HG03378 (cell line): ENCODE measurements around the gene UNG.
"Not testable (repeated sequence)": the region's sequence is repeated elsewhere in the genome, so short reads cannot be mapped to it uniquely, and the experiment has no call there.

Experiments used
- ATAC-seq: cut with Tn5 transposase; IDR thresholded peaks from one replicate; pipeline ENCODE4 v1.9.1; 2021; ENCODE audit warnings: mild to moderate bottlenecking, moderate library complexity; ENCODE audit not compliant: unreplicated experiment

Gene UNG

DNA sequence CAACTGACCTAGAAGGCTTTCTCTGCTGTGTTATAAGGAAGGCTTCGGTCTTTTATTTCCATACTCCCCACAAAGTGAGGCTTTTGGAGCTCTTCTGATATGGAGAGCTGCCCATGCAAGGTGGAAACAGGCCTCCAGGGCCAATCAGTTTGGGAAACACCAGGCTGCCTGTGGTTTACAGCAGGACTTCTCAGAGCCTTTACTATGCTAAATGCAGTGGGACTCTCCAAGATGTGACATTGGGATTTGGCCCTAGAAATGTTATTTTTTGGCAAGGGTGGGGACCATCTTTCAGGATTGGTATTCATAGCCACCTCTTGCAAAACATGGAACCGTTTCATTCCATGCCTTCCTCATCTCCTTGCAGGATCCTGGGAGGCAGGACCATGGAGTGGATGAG, 22.7 kb downstream of the UNG start:
- ATAC-seq = no peak

GRCh38 chr12:109120557-109120956, 23.2 kb downstream of the UNG start:
- ATAC-seq = no peak

- ATAC-seq = no peak
These were observed 24.0 kb downstream of the UNG start for GRCh38 chr12:109121346-109121880.

GRCh38 chr12:109124878-109125648, 27.7 kb downstream of the UNG start:
- no peak for ATAC-seq

- ATAC-seq = no peak
These were observed 28.4 kb downstream of the UNG start for GRCh38 chr12:109125791-109126190.

- no peak for ATAC-seq
These were observed 29.4 kb downstream of the UNG start for GRCh38 chr12:109126784-109127183.

- no peak for ATAC-seq
These were observed 30.3 kb downstream of the UNG start for GRCh38 chr12:109127533-109128242.

GRCh38 chr12:109130297-109131153, 33.1 kb downstream of the UNG start:
- no peak for ATAC-seq

GRCh38 chr12:109131154-109132050, 34.0 kb downstream of the UNG start:
- no peak for ATAC-seq

DNA sequence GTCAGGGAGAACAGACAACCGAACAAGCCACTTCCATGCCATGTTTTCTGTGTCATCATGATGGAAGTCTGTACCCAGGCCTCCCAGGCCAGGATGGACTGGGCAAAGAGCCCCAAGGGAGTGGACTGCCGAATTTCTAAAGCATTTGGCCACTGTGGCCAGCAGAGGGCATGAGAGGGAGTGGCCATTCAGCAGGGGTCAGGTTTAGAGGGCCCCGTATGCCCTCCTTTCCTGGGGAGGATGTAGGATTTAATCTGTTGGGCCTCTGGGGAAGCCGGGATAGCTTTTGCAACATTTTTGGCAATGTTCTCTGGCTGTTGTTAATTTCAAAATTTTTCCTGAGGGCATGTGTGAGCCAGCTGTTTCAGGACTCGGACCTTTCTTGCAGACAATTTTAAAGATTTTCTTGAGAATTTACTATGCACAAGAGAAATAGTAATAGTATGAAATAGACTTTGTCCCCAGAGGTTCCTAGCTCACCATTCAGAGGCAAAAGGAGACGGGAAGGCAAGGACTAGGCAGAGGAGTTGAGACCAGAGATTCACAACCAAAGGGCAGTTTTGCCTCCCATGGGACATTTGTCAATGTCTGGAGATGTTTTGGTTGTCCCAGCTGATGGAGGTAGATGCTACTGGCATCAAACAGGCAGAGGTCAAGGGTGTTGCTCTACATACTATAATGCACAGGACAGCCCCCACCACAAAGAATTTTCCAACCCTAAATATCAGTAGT, 37.0 kb downstream of the UNG start:
- ATAC-seq = no peak

- no peak for ATAC-seq
These were observed 39.7 kb downstream of the UNG start for GRCh38 chr12:109137055-109137454.

DNA sequence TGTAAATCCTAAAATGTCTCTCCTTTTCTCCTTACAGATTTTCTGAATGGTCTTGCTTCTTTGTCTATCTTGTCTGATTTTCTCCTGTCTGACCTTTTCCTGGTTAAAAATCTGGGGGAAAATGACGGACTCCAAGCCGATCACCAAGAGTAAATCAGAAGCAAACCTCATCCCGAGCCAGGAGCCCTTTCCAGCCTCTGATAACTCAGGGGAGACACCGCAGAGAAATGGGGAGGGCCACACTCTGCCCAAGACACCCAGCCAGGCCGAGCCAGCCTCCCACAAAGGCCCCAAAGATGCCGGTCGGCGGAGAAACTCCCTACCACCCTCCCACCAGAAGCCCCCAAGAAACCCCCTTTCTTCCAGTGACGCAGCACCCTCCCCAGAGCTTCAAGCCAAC, 42.0 kb downstream of the UNG start:
- no peak for ATAC-seq

- ATAC-seq = no peak
These were observed 42.4 kb downstream of the UNG start for GRCh38 chr12:109139791-109140190.

- no peak for ATAC-seq
These were observed 43.2 kb downstream of the UNG start for GRCh38 chr12:109140560-109140959.

GRCh38 chr12:109144224-109144623, 46.8 kb downstream of the UNG start:
- no peak for ATAC-seq

GRCh38 chr12:109147126-109147525, 49.7 kb downstream of the UNG start:
- ATAC-seq = not testable (repeated sequence)

DNA sequence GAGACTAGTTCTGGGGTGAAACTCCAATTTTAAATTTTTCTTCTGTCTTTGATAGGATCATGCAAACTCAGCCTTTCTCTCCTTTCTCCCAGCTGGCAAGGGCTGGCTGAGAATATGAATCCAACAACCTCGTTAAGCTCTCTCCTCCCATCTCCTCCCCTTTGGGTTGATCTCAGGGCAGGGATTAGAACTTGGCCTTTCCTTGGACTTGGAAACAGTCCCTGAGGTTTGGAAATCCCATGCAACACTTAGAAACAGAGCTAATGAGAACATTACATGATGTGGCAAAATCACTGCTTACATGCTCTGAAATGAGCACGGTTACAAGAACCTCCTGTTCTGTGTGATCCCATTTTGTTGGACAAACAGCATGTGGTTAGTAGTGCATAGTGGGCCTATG, 50.6 kb downstream of the UNG start:
- ATAC-seq = no peak

DNA sequence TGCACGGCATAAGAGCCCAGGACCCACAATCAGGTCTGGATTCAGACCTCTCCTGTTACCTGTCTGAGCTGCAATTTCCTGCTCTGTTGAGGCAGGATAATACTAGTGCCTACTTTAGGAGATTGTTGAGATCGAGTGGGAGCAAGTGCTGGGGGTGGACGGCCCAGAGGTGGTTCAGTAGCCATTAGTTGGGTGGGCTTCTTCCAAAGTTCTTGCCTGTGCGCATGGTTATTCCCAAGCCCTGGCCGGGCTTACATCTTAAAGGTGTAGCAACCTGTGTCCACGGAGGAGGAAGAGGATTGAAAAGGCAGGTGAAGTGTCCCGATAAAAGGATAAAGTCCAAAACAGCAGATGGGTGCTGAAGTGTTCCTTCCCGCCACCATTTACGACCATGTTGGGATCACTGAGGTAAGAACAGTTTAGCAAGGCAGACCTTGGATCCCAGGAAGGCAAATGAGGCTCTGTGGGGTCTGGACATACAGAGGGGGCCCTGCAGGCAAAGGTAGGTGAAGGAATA, 52.8 kb downstream of the UNG start:
- no peak for ATAC-seq

DNA sequence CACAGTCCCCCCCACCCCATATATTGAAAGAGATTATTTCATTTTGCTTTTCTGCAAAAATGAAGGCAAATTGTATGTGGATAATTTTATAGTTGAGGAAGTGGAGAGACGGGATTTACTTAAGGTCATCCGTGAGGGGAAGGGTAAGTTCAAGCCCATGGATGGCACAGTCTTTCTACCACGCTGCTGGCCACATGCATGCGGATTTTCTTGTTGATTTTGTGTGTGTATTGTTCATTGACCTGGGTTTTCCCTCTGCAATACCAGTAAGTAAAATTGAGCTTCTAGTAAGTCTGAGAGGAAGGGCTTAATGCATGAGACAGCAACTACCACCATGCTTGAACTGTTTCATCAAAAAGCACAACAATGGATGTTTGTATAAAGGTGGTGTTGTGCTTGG, 54.1 kb downstream of the UNG start:
- no peak for ATAC-seq
